Suppressor macrophage (primary cell): Measurements from ENCODE around the gene SAP30.

Source experiments
- DNase-seq, 4 experiments: peaks; one replicate each; pipeline ENCODE4 v3.0.0-alpha.2; 2020 to 2022

The SAP30 gene

DNA sequence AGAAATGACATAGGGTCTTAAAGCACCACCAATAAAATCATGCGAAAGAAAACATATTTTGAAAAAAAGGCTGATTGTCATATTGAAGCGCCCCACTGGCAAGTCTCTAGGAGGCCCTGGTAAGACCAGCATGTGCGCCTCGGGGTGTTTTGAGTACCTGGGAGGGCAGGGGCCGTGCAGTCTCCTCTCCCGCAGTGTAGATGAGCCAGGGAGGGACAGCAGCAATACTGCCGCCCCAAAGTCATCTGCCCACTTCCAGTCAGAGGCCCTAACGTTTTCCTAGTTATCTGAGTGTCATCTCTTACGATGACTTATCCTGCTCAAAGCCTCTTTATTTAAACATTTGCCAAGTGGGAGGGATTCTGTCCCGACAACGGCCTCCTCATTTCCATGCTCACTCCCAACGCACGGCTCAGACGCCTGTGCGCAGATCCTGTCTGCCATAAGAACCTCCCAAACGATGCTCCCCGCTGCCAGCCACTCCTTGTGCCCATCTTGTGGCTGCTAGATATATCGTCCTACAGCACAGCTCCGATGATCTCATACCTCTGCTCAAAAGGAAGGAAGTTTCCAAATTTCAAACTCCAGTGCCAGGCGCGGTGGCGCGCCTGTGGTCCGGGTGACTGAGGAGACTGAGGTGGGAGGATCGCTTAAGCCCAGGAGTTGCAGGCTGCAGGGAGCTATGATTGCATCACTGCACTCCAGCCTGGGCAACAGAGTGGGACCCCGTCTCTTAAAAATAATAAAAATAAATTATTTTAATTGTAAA lies 45.3 kb downstream of the SAP30 start:
- DNase-seq = peak; percentile 93 to 97 (median 94)

DNA sequence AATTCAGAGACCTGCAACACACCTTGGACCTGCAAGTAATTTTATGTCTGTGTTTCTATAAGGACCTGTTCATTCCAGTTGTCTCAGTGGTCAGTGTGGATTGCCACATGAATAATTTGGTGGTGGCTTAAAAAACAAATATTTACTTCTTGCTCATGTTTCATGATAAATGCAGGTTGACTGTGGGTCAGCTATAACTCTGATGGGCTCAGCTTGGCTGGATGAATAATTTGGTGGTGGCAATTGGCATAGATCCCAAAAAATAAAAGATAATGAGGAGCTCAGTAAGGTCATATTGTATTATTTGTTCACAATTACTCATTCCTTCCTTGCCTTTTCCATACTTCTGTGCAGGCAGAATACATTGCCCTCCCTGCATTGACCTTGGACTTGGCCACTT lies 47.1 kb downstream of the SAP30 start:
- no peak for DNase-seq

DNA sequence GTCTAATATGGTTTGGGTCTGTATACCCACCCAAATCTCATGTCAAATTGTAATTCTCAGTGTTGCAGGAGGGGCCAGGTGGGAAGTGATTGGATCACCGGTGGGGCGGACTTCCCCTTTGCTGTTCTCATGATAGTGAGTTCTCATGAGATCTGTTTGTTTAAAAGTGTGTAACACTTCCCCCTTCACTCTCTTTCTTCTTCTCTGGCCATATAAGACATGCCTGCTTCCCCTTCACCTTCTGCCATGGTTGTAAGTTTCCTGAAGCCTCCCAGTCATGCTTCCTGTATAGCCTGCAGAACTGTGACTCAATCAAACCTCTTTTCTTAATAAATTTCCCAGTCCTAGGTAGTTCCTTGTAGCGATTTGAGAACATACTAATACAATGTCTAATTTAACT lies 47.9 kb downstream of the SAP30 start:
- DNase-seq = peak in 3 of 4 experiments; percentile 43 to 66 (median 47)

DNA sequence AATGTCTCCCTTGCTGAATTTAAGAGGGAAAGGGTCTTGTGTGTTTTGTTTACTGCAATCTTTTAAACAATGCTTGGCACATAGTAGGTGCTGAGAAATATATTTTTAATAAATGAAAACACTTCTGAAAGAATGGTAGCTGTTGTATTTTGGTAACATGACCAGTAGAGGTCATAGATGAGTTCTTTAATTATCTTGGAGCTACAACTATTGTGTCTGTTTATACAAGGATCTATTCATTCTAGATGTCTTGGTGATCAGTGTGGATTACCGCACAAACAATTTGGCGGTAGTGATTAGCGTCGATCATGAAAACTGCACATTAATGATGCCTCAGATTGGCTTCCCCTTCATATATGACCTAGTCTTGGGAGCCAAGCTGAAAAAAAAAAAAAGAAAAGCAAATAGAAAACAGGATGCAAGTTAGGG lies 49.6 kb downstream of the SAP30 start:
- peak in 2 of 4 experiments; percentile 39 to 61 for DNase-seq

DNA sequence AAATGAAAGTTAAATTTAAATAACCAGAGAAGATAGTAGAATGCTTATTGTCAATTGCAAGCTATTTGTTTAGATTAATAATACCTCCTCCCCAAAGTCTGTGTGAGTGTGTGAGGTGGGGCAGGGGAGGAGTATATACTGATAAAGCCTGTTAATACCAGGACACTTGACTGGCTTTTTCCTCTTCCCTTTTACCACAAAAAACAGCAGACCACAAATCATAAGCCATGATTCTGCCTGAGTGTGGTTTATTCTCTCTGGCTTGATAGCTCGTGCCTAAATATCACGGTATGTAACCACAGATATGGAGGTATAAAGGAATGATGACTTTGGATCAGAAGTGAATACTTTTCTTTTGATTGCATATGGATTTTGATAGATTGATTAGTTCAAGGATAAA lies 50.0 kb downstream of the SAP30 start:
- DNase-seq = no peak

DNA sequence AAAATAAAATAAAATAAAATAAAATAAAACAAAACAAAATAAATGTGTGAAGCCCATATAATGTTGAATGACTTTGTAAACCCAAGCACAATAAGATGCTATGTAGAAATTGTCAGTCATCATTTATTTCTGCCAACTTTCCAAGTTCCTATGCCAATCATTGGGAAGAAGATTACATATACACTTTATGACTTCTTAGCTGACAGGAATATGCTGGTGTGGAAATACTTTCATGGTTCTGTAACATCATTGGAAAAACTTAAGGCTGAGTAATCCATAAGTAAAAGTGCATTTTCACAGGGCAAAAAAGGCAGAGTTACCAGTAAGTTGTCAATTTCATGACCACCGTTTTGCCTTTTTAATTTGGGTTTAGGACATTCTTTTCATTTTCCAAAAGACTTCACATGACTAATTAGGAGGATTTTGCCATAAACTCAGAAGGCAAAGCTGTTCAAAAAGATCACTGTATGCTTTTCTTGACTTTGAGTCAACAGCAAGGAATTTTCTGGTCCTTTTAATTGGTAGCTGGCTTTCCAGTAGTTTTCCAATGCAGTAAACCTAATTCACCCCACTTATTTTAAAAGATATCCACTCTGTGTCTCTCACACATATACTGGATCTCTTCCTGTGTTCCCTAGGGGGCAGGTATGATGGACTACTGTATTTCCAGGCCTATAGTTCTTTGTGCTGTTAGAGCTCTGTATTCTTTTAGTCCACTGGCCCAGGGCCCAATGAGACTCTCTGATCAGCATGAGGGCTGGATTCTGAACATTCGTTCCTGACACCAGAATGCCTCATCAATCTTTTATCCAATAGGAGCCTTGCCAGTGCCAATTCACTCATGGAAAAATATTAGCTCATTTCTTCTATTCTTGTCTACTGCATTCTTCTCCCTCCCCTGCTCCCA lies 54.4 kb downstream of the SAP30 start:
- DNase-seq = no peak

DNA sequence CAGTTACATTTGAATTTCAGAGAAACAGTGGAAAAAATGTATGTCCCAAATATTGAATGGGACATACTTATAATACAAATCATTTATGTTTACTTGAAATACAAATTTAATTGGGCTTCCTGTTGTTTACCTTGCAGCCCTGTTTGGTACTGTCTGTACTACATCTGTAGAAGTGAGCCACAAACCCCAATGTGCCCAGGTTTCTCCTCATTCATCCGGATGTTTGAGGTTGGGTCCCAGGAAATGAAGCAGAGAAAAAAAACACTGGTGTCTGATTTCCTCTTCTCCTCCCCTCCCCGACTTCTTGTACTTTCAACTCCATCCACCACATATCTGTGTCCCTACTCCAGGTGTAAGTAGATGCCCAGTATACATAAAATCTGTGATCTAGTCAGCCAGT lies 55.3 kb downstream of the SAP30 start:
- no peak for DNase-seq
